GM23338 (cell line): ENCODE measurements around the gene TWF2.
"Not testable (repeated sequence)": the region's sequence is repeated elsewhere in the genome, so short reads cannot be mapped to it uniquely, and the experiment has no call there.

ENCODE experiments used
- CREB1 ChIP-seq: fragments of 250-450 bp; sonication (Bioruptor Pico); IDR thresholded peaks from 2 replicates; pipeline ENCODE4 v1.5.0; 2020; ENCODE audit warnings: low read depth, mild to moderate bottlenecking, moderate library complexity
- CTCF ChIP-seq, 2 experiments: fragments of 200-600 bp in 1 of 2; sonication (generic) in 1 of 2; conservative IDR thresholded peaks; 2 replicates each; pipeline versions ENCODE4 v1.5.1 to v1.6.1; 2016 to 2017; ENCODE audit warnings: antibody characterized with exemption in 2 of 2, low read depth in 2 of 2, mild to moderate bottlenecking in 2 of 2, moderate library complexity in 1 of 2
- ETS1 ChIP-seq: IDR thresholded peaks from 2 replicates; pipeline ENCODE4 v1.6.1; 2016; ENCODE audit warnings: antibody characterized with exemption
- EZH2 ChIP-seq: fragments of 200-600 bp; sonication (generic); IDR thresholded peaks from one replicate; pipeline ENCODE4 v1.8.0; 2017; ENCODE audit warnings: antibody characterized with exemption, mild to moderate bottlenecking, low read depth; ENCODE audit not compliant: unreplicated experiment
- EZH2phosphoT487 ChIP-seq: fragments of 200-600 bp; sonication (generic); IDR thresholded peaks from one replicate; pipeline ENCODE4 v1.8.1; 2018; ENCODE audit warnings: antibody characterized with exemption; ENCODE audit not compliant: unreplicated experiment
- POLR2AphosphoS5 ChIP-seq: IDR thresholded peaks from 2 replicates; pipeline ENCODE4 v1.6.1; 2016; ENCODE audit warnings: antibody characterized with exemption, low read depth

GRCh38 chr3:52284051-52284450 is 45.1 kb upstream of the TWF2 start:
- TF ChIP-seq CTCF (conservative IDR thresholded peaks at IDR 0.05; ENCODE audit: low read depth in 2 of 2); POLR2AphosphoS5; EZH2; EZH2phosphoT487; CREB1 (CRISPR knock-in tag); ETS1: not testable (repeated sequence)
